Right renal pelvis (tissue), 4 donors: Measurements from ENCODE around the gene DSC1. TPM values are rescaled to one million over a fixed set of nuclear protein-coding genes. Genes with fewer than 3 reads are reported as not detected.

Experiments
- DNase-seq, 4 donors: peaks; one replicate each; pipeline ENCODE4 v3.0.0-alpha.2; 2013; ENCODE audit warnings: low read depth in 4 of 4, low spot score in 3 of 4, missing footprints in 1 of 4
- polyA plus RNA-seq, 4 donors: library from polyadenylated mRNA; unstranded; fragments of 120-200 nt; gene quantifications; one replicate each; pipeline ENCODE4 v1.2.1, GENCODE V29; 2013; ENCODE audit not compliant: insufficient read length in 4 of 4

Gene DSC1
- polyA plus RNA-seq, 4 donors = 1.9 to 3.6 (median 2.2) TPM

DNA sequence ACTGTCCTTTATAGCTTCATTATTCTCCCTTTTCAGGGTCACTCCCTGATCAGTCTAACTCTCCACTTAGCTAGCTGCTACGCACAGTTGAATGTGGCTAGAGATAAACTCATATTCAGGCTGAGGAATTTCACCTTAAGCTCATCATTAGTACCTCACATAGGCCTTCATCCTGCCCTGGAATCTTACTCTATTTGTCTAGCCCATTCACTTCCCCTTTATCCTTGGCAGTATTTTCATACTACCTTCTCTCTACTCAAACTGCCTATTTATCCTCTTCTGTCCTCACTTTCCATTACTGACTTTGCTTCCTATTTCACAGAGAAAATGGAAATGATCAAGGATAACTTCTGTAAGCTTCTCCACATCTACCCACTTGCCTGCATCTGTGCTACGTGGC, 49.9 kb downstream of the DSC1 start:
- no peak for DNase-seq

DNA sequence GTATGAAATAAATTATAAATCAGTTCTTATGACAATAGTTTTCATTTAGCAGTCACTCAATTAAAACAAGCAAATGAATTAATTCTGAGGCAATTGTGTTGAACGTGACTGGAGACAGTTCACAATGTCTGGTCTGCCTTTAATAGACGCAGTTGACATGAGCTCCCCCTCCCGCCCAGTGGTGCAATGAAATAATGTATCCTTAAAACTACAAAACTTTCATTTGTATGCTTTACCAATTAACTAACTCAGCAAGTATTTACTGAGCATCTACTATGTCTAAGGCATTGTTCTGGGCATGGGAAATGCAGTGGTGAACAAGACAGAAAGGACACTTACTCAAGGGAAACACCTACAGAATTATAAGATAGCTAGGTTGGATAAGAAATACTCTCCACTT, 56.9 kb downstream of the DSC1 start:
- no peak for DNase-seq

DNA sequence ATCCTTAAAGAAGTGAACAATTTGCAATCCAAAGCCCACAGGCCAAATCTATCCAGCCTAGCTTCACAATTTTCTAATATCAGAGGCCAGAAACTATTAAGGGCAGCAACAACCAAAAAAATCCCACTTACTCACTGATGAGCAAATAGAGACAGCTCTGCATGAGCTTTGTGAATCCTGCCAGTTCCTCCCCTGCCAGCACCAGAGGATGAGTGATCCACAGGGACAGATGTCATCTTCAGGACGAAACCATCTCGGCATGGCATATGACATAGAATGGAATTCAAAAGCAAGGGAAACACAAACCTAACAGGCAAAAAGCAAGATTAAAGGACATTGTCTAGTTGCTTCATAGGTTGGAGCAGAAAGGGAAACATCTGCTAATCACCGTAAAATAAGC, 58.2 kb downstream of the DSC1 start:
- DNase-seq = no peak

DNA sequence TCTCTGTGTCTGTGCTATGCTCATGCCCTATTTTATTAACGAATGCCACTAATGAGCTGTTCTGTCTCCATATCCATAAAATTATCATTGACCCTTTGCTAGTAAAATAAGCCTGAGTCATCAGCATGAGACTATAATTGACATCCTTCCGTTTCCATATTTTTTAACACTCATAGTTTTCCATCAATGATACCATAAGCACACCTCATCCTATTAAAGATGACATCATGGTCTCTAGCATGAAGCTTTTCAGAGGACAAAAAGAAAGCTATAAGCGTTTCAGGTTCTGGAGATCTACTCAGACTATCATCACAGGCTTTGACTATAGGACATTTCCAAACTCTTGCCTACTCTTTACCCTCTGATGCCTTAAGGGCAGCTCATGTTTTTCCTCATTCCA, 59.2 kb downstream of the DSC1 start:
- no peak for DNase-seq

DNA sequence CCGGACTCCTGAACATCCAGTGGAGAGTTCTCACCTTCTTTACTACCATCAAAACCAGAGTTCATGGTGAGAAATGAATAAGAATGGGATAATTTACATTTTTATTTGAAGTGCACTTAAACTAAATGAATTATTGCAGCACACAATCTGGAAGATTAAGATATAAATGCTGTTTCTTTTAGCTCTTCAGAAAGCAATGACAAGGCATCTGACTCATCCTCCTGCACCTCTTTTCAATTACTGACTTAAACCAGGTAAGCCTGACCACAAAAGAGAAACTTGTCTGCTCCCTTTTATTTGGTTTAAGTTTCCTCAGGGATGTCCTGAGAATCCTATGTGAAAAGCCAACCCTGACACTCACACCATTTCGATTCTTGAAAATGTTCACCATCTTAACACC, 59.7 kb downstream of the DSC1 start:
- no peak for DNase-seq

DNA sequence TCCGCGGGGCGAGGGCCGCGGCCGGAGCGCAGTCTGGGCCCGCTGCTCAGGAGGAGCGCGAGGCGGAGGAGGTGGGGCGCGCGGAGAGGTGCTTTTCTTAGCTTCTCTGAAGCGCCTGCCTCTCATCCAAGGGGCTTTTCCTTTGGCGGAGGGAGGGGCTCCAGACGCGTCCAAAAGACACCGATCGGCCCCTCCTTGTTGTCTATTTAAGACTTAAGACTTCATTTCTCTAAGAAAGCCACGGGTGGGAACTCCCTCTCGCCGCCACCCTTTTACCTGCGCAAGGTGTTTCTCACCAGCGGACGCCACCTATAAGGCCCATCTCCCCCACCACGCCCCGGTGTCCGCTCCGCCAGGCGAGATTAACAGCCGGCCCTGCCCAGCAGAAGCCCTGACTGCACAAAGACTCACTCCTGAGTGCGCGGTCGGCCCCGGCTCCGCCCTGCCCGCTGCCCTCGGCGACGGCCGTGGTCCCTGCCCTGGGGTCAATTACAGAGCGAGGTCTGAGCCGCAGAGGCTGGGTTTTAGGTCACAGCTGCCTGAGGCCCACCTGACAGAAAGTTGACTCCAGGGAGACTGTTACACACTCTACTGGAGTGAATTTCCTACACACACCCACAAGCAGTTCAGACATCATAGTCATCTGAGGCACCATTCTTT, 60.5 kb downstream of the DSC1 start, which contains the start of gene DSC2:
TSS of gene DSC2 (minus strand) at position 397 of the 660 bp plus-strand sequence. CDS start 450 bp downstream, outside the sequence.
- peak; percentile 14 to 31 (median 22) for DNase-seq

DNA sequence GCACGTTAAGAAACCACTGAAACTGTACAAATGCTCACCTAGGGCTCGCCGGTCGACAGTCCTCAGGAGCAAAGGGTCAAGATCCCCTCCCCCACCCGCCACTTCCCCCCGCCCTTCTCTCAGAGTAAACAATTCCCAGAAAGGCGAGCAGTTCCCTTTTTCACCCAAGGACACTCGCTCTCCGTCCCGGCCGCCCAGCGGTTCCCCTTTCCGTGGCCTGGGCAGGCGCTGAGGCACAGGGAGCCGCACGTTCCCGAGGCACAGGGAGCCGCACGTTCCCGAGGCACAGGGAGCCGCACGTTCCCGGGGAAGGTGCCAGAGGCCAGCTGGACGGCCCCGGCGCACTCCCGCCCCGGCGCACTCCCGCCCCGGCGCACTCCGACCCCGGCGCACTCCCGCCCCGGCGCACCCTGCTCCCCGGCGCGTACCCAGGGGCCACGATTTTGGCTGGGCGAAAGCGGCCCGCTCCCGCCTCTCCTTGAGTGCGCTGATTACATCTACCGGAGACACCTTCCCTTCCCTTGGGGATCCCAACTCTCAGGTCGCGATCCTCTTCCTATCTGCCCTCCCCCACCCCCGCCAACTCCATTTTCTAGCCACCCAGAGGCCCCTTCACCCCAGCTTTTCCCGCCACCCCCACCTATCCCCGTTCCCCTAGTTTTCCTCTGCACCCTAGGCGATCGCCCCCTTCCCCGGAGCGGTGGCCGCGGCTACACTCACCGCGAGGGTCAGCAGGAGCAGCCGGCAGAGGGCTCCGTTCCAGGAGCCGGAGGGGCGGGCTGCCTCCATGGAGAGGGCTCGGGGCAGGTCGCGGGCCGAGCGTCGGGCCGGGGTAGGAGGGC, 61.3 kb downstream of the DSC1 start:
- peak; percentile 20 to 39 (median 34) for DNase-seq

DNA sequence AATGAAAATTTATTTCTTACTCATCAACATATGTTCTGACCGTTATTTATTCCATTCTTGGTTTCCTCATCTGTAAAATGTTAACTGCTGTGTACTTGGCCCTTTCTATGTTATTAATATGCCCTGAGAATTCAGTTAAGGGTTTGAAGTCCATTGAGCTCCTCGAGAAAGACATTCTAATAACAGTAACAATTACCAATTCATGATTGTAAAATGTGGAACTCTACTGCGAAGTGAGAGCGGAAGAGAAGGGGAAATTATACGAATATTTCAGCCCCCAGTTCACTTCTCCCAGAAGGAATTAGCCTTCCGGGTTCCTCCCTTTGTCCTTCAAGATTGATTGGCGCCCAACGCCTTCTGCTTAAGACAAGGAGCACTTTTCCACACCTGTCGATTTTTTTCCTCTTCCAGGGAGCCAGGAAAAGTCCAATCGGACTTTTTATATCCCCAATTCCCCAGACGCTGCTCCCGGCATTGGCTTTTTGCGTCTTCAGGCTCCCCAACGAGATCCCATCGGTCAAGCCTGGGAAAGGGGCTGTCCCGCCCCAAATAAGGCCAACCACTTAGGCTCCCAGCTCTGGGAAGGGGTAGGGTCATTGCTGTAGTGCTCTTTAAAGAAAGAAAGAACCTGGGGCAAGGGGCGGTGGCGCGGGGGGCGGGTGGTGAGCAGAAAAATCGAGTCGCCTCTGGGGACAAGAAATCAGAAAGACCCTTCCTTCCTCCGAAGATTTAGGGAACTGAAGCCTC, 62.0 kb downstream of the DSC1 start:
- peak; percentile 4 to 27 (median 10) for DNase-seq

DNA sequence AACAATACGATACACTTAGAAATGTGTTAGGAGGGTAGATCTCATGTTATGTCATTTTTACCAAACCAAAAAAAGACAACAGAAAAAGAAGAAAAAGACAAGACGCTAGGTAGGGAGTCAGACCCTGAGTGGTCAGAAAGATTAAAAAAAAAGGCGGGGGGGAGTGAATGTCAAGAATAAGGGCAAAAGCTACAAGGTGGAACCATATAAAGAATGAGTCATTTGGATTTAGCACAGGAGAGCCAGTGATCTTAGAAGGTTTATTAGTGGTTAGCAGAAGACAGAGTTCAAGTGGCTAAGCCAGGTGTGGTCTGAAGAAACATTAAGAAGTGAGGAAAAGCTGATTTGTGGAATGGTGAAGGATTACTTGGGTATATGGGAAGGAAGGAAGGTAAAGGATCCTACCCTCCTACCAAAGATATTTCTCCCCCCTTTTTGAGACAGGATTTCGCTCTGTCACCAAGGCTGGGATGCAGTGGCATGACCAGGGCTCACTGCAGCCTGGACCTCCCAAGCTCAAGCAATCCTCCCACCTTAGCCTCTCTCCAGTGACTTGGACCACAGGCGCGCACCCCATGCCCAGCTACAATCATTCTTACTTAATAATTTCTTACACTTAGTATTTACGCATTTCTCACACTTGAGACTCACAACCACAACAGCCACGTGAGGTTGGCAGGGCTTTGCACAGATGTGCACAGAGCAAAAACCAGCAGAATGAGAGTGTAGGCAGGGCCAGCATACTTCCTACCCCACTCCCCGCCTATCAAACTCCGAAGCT, 63.0 kb downstream of the DSC1 start:
- no peak for DNase-seq

DNA sequence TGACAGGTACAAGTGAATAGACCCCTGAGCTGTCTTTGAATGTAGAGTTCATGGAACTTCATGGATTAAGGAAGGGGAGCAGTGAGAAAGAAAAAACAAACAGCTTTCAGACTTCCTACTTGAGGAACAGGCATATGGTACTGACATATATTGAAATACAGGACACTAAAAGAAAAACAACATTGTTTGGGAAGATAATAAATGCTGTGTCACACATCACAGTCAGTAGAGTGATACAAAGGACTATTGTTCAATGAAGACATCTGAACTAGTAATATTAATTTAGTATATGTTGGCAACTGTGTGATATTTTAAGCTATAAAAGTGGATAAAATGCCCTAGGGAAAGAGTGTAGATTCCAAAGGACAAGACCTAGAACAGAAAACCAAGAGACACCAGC, 63.8 kb downstream of the DSC1 start:
- DNase-seq = no peak

DNA sequence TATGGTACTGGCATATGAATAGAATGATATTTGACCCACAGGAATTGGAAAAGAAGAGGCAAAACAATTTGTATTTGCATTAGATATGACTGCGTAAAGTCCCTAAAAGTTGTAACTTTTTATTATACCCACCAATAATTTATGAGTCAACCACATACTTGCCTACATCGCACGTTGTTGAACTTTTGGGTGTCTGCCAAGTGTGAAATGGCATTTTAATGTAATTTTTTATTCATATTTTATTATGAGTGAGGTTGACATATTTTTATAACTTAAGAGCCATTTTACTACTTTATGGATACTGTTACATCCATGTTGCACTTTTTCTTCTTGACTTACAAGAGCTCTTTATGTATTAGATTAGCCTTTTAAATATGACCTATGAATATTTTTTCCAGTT, 65.0 kb downstream of the DSC1 start:
- DNase-seq = no peak

DNA sequence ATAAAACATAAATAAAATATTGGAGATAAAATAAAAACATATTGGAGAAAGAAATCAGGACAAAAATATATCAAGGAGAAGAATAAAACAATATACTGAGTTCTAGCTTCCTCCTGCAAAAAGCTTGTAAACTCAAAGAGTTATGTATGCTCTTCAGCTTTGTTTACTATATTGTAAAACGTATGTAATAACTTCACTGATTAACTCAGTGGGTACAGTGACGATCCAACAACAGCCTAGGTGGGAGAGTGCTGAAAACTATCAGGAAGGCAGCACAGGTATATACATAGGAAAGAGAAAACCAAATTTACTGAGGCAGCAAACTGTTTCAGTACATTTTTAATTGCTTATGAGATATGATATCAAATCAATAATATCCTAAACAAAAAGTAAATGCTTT, 68.8 kb downstream of the DSC1 start:
- no peak for DNase-seq

DNA sequence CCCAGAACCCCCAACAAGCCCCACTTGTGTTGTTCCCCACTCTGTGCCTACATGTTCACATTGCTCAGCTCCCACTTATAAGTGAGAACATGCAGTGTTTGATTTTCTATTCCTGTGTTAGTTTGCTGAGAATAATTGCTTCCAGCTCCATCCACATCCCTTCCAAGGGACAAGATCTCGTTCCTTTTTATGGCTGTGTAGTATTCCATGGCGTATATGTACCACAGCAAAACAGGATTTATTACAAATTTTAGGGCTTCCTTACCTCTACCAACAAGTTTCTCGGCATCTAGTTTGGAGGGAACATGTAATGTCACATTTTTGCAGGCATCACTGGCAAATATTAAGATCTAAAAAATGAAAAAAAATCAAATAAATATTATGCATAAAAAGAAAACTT, 69.4 kb downstream of the DSC1 start:
- DNase-seq = no peak

DNA sequence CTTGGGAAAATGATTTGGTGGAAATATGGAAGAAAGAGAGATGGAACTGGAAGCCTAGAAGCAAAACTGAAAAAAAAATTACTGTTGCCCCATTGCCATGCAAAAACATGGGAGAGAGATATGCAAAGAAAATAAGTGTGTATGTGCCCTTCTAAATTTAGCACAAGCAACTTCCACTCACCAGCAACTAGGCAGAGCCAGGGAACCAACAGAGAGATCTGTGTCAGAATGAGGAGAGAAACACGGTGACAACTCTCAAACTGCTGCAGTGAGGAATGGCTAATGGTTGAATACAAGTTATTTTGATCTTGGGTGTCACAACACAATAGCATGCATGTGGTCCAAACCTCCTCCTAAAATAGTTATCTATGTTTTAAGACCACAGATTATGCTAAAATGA, 71.3 kb downstream of the DSC1 start:
- no peak for DNase-seq

DNA sequence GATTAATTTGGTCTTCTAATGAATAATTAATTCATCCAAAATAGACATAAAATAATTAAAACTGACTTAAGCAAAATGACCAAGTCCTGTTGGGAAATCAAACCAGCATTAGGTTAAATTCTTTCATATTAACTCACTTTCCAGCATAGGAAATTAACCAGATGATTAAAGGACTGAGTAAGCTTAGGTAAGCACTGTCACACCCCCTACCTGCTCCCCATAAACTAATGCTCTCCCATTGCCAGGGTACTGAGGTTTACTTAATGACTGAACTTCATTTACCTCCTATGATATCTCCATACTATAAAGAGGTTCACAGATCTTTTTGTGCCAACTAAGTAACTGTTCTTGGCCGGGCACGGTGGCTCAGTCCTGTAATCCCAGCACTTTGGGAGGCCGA, 74.1 kb downstream of the DSC1 start:
- DNase-seq = no peak

DNA sequence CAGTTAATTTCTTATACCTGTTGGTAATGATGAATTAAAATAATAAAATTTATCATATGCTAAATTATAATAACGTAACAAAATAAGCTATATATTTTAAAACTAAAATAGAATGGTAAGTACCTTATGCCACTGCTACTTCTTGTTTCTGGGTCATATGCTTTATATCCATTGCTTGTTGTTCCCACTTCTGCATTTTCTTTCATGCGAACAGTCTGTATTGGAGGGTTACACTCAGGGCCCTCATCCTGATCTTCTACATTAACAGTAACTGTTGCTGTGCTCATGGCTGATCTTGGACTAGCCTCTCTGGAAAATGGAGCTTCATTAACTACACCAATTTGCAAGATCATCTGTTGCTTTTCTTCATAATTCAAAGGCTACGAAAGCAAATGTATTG, 82.7 kb downstream of the DSC1 start:
- no peak for DNase-seq

Other genes with a start within 250 kb of the DSC1 start
- gene DSC3, start 120.1 kb downstream of the DSC1 start, polyA plus RNA-seq = 1 to 10 TPM; 2.0 to 3.8 (median 2.7) TPM
- 10 to 100 TPM; 42.9 to 55.5 (median 52.5) TPM for gene DSC2, start 60.4 kb downstream of the DSC1 start, polyA plus RNA-seq
- gene DSG1, start 155.3 kb upstream of the DSC1 start, polyA plus RNA-seq = under 1 TPM; 0.04 to 0.11 (median 0.05) TPM
- under 1 TPM in 2 of 4 donors, not detected in 2; 0.03 to 0.09 TPM for gene DSG4, start 213.9 kb upstream of the DSC1 start, polyA plus RNA-seq